ENCODE measurements around the gene VPS13A. TPM values are rescaled to one million over a fixed set of nuclear protein-coding genes. Genes with fewer than 3 reads are reported as not detected.

VPS13A gene
- total RNA-seq, 4 donors from 2014 or later: 16.4 to 51.0 (median 29.4) TPM

DNA sequence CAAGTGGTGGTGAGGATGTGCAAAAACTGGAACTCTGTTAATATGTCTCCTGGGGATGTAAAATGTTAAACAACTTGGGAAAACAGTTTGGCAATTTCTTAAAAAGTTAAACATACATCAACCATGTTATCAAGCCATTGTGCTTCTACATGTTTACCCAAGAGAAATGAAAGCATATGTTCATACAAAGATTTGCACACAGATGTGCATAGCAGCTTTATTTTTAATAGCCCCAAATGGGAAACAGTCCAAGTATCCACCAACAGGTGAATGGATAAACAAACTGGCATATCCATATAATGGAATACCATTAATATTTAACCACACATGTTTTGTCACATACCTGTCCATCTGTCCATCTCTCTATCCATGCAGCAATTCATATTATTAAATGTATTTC is 6.2 kb downstream of the VPS13A start:
- intact Hi-C loops (cut with DNase I; ENCODE audit: low total_unique reads): no loop called here
- DNase-seq: no peak

DNA sequence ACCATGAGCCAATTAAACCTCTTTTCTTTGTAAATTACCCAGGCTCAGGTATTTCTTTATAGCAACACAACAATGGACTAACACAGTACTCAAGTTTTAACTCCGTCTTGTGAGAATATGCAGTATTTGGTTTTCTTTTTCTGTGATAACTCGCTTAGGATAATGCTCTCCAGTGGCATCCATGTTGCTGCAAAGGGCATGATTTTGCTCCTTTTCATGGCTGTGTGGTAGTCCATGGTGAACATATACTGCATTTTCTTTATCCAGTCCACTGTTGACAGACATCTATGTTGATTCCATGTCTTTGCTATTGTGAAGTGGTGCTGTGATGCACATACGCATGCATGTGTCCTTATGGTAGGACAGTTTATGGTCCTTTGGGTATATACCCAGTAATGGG is 10.9 kb downstream of the VPS13A start:
- H3K27ac ChIP-seq: no peak overlapping the region
- H3K27me3 ChIP-seq: no peaks in the 10 kb centered on the region
- ATAC-seq (no peak), DNase-seq (no peak)
- H3K36me3 ChIP-seq: no peaks in the 10 kb centered on the region
- H3K9me3 ChIP-seq: no peaks in the 10 kb centered on the region
- no peak overlapping the region for H3K4me3 ChIP-seq
- no peak for TF ChIP-seq POLR2A (IDR thresholded peaks at IDR 0.05)
- TF ChIP-seq, protein P1, sequence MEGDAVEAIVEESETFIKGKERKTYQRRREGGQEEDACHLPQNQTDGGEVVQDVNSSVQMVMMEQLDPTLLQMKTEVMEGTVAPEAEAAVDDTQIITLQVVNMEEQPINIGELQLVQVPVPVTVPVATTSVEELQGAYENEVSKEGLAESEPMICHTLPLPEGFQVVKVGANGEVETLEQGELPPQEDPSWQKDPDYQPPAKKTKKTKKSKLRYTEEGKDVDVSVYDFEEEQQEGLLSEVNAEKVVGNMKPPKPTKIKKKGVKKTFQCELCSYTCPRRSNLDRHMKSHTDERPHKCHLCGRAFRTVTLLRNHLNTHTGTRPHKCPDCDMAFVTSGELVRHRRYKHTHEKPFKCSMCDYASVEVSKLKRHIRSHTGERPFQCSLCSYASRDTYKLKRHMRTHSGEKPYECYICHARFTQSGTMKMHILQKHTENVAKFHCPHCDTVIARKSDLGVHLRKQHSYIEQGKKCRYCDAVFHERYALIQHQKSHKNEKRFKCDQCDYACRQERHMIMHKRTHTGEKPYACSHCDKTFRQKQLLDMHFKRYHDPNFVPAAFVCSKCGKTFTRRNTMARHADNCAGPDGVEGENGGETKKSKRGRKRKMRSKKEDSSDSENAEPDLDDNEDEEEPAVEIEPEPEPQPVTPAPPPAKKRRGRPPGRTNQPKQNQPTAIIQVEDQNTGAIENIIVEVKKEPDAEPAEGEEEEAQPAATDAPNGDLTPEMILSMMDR (IDR thresholded peaks at IDR 0.05 in 4 of 5, conservative IDR thresholded peaks at IDR 0.05 in 1 of 5): no peak
- peaks cover 6 to 14% of the 10 kb centered on the region in 2 donors for H3K4me1 ChIP-seq
- in situ Hi-C loops (cut with MboI; ENCODE audit: low sequenced_read_pairs in 4 of 4): no loop called here
- intact Hi-C loops (cut with DNase I; ENCODE audit: low total_unique reads): no loop called here

More for the DNA sequence above, 6.2 kb downstream of the VPS13A start:
- Histone ChIP-seq H3K9me3 (no peaks in the 10 kb centered on the region), H3K36me3 (no peaks in the 10 kb centered on the region), H3K27me3 (no peaks in the 10 kb centered on the region), H3K4me1 (peaks cover 34 to 35% of the 10 kb centered on the region in 2 donors), H3K4me3 (no peak overlapping the region), H3K27ac (no peak overlapping the region)
- no peak for TF ChIP-seq POLR2A (IDR thresholded peaks at IDR 0.05)
- TF ChIP-seq, protein P1 (IDR thresholded peaks at IDR 0.05 in 4 of 5, conservative IDR thresholded peaks at IDR 0.05 in 1 of 5): no peak
- no peak for ATAC-seq
- in situ Hi-C loops (cut with MboI; ENCODE audit: low sequenced_read_pairs in 4 of 4): no loop called here

DNA sequence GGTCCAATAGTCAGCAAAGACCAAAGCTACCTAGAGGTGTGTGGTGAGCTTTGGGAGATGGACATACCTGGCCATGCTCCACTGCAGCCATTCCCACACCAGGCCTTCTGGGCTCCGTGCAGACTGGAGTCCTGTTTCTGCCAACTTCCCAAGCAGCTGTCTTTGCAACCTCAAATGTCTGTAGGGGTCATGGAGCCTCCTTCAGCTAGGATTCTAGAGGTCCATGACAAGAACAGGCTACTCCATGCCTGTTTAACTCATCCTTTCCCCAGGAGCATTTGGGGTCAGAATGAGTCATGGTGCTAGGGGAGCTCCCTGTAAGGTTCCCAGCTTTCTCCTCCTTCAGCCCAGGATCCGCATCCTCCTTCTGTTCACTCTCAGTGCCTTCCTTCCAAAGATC is 17.1 kb downstream of the VPS13A start:
- TF ChIP-seq, protein P1 (IDR thresholded peaks at IDR 0.05 in 4 of 5, conservative IDR thresholded peaks at IDR 0.05 in 1 of 5): no peak
- TF ChIP-seq POLR2A (IDR thresholded peaks at IDR 0.05): no peak
- no peaks in the 10 kb centered on the region for H3K9me3 ChIP-seq
- intact Hi-C loops (cut with DNase I; ENCODE audit: low total_unique reads) (no loop called here), in situ Hi-C loops (cut with MboI; ENCODE audit: low sequenced_read_pairs in 4 of 4) (no loop called here)
- DNase-seq (peak in 1 of 2 donors; percentile 33), ATAC-seq (peak in 1 of 2 donors; percentile 89)
- no peak overlapping the region for H3K4me3 ChIP-seq
- H3K27me3 ChIP-seq: no peaks in the 10 kb centered on the region
- no peaks in the 10 kb centered on the region for H3K36me3 ChIP-seq
- H3K27ac ChIP-seq: peak overlapping the region in 1 of 4 donors; percentile 17
- H3K4me1 ChIP-seq: peaks cover 12 to 21% of the 10 kb centered on the region in 2 donors

DNA sequence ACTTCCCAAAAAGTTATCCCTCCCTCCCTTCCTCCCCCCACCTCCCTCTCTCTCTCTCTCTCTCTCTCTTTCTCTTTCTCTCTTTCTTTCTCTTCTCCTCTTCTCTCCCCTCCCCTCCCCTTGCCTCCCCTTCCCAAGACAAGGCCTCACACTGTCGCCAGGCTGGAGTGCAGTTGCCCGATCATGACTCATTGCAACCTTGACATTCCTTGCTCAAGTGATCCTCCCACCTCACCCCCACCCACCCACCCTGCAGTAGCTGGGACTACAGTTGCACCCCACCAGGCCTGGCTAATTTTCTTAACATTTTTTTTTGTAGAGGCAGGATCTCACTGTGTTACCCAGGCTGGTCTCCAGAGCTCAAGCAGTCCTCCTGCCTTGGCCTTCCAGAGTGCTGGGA is 32.8 kb downstream of the VPS13A start:
- in situ Hi-C loops (cut with MboI; ENCODE audit: low sequenced_read_pairs in 4 of 4): loop anchor here in 1 of 4 donors (10.0 kb wide), 1 partner anchor 45 kb away; no protein-coding TSS in a partner anchor
- Histone ChIP-seq H3K4me1 (peaks cover 3 to 7% of the 10 kb centered on the region in 2 donors), H3K27me3 (no peaks in the 10 kb centered on the region), H3K9me3 (no peaks in the 10 kb centered on the region), H3K27ac (no peak overlapping the region), H3K36me3 (peaks cover 0 to 37% of the 10 kb centered on the region in 2 donors), H3K4me3 (no peak overlapping the region)
- intact Hi-C loops (cut with DNase I; ENCODE audit: low total_unique reads): no loop called here
- ATAC-seq: no peak
- DNase-seq: no peak
- TF ChIP-seq POLR2A (IDR thresholded peaks at IDR 0.05): no peak

DNA sequence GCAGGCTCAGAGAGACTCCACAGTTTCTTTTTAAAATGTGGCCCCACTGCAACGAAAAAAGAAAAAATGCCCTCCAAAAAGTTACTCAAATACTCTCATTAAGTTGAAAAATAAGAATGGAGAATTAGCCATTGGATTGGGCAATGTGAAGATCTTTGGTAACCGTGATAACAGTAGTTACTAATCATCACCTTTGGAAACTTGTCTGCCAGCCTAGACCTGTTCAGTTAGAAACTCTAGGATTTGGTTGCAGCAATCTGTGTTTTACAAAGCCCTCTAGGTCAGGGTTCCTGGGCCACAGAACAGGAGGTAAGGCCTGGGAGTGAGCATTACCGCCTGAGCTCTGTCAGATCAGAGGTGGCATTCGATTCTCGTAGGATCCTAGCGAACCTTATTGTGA is 34.2 kb downstream of the VPS13A start:
- Histone ChIP-seq H3K4me3 (no peak overlapping the region), H3K4me1 (peaks cover 0 to under 1% of the 10 kb centered on the region in 2 donors), H3K27ac (no peak overlapping the region), H3K27me3 (no peaks in the 10 kb centered on the region), H3K9me3 (no peaks in the 10 kb centered on the region), H3K36me3 (peaks cover 0 to 32% of the 10 kb centered on the region in 2 donors)
- no peak for TF ChIP-seq POLR2A (IDR thresholded peaks at IDR 0.05)
- TF ChIP-seq, protein P1 (IDR thresholded peaks at IDR 0.05 in 4 of 5, conservative IDR thresholded peaks at IDR 0.05 in 1 of 5): no peak
- in situ Hi-C loops (cut with MboI; ENCODE audit: low sequenced_read_pairs in 4 of 4): loop anchor here in 1 of 4 donors (10.0 kb wide), 1 partner anchor 47 kb away; no protein-coding TSS in a partner anchor
- ATAC-seq (no peak), DNase-seq (no peak)
- intact Hi-C loops (cut with DNase I; ENCODE audit: low total_unique reads): no loop called here
